ELR (cell line): Measurements from ENCODE around the gene GIMAP8.

Source experiments
- DNase-seq: peaks from one replicate; pipeline ENCODE4 v3.0.0-alpha.2; 2015; ENCODE audit warnings: low read depth

GIMAP8 gene

DNA sequence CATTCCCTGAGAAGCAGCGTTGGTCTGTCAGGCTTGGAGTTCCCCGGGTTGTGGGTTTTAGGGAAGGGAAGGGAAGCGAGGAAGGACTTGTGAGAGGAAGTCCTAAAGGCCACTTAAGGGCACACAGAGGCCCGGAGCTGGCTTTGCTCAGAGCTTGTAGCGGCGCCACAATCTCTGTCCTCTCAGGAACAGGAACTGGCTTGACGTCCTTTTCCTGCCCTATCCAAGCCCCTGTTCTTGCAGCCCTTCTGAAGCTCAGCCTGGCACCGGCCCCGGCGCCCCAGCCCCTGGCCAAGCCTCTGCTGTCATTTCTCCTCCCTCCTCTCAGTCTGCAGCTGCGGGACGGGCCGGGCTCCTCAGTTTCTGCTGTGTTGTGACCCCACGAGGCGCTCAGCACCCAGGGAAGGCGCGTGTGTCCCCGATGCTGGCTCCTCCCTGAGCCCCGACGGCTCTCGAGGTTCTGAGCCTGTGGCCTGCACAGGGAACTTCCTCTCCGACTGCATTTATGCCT, at the start of gene GIMAP8:
Gene GIMAP8, plus strand, starts transcription at position 140 of the 511 bp plus-strand sequence. CDS start 16,069 bp downstream, outside the sequence.
- DNase-seq: no peak

DNA sequence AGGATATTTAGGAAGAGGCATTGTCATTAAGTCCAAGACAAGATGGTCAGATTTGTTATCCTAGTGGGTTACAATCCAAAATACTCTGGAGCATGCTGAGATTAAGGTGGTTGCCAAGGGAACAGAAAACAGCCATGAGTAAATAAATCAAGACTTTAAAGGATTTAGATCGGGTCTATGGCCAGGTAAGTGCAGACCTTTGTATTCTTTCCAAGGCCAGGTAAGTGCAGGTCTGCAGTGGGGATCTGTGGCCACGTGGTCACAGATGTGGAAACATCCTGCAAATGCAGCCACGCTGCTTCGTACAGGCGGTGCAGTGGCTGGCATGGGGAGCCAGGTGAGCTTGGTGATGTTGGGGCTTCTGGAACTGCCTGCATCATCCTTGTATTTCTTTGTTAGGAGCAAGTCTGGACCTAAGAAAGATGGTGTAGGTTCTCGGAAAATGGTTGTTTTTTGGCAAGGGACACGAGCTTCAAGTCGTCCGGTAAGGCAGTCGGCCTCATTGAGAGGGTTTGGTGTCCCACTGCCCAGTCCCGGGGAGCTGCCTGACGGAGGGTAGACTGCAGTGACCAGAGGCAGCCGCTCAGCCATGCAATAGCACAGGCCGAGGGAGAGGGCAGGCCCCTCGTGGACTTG, 49.5 kb upstream of the GIMAP8 start:
- DNase-seq: no peak

DNA sequence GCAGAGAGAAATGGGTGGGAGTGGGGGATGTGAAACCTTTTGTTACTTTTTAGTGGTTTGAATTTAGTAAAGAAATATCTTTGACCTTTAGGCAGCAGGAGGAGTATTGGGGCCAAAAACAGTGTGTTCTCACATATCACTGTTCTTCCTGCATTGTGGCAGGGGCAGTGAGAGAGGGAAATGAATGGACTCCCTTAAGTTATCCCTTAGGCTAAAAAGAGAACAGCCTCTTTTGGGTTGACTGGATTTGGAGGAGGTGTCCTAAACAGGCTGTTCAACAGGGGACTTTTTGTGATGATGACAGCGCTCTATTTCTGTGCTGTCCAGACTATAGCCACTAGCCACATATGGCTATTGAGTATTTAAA, 49.0 kb upstream of the GIMAP8 start:
- no peak for DNase-seq

DNA sequence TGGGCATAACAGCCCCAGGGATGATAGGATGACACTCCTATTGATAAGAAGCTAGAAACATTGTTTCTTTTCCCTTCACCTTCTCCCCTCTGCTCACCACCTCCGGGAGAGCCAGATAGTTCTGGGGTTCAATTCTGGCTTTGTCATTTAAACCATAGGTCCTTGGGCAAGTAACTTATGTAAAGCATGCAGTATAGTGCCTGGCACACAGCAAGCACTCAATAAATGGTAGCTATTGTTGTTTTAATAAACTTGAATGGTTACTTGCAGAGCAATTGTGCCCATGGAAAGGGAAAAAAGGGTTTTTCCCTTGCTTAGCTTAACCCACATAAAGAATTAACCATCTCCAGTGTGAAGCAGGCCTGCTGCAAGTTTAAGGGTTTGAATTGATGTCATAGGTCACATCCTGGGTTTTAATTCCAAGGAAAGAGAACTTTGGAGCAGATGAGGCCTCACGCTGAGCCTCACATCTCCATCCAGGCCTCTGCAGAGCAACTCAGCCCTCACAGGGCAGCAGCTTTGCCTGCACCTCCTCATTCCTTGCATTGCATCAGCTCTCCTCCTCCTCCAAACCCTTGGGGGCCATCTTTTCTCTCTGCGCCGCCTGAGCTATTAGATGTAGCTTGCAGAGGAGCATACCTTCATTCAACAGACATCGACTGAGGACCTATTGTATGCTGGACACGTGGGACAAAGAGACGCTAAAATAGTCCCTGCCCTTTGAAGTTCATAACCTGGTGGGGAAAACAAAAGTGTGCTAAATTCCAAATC, 48.4 kb upstream of the GIMAP8 start:
- no peak for DNase-seq

DNA sequence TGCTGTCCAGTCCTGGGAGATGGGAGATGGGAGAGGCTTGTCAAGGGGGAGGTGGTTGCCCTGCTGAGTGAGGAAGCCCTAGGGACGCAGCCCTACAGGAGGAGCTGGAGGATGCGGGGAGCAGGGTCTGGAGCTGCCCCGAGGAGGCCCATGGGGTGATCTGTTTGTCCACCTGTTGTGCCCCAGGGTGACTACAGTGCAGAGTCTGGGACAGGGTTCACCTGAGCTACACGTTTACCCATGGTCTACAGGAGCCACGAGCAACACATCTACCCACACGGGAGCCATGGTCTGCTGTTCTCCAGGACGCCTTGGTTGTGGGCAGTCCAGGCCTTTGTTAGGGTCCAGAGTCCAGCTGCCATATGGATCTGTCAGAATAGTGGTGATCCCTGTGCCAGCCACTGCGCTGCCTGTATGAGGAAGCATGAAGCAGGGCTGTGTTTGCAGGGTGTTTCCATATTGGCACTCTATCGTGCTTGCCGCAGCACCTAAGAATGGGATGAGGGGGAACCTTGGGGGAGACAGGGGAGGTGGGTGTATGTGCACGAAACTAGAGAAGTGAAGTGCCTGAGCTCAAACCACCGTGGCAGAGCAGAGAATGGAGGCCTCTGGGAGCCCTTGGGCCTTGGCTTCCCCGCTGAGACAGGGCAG, 47.6 kb upstream of the GIMAP8 start:
- DNase-seq: no peak

DNA sequence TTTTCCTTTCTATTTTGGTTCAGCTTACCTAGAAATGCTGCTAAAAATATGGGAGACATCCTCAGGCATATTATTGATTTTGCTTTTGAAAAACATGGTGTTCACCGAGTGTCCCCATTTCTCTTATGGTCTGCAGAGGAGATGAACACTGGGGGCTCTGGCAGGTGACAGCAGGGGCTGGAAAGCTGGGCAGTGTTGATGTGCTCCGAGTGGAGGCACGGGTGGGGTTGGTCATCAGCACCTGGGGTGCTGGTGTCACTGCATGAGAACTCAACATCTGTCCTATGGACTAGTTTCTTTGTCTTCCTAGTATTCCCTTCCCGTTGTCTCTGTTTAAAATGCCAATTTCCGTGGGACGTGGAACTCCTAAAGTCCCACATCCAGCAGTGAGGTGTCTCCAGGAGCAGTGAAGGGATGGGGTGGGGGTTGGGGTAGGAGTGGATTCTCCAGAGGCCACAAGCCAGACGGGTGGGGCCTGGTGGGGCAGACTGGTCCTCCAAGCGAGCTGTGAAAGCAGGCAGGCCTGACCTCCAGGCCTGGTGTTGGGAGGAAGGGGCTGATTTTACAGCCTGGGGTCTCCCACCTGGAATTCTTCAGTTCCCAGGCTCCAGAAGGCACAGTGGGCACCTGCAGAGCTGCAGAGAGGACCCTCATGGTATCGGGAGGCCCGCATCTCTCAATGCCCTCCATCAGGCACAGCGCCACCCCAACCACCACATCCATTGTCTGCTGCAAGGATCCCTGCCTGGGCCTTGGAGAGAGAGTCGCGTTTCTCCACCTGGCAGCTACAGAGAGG, 46.9 kb upstream of the GIMAP8 start:
- DNase-seq: no peak

DNA sequence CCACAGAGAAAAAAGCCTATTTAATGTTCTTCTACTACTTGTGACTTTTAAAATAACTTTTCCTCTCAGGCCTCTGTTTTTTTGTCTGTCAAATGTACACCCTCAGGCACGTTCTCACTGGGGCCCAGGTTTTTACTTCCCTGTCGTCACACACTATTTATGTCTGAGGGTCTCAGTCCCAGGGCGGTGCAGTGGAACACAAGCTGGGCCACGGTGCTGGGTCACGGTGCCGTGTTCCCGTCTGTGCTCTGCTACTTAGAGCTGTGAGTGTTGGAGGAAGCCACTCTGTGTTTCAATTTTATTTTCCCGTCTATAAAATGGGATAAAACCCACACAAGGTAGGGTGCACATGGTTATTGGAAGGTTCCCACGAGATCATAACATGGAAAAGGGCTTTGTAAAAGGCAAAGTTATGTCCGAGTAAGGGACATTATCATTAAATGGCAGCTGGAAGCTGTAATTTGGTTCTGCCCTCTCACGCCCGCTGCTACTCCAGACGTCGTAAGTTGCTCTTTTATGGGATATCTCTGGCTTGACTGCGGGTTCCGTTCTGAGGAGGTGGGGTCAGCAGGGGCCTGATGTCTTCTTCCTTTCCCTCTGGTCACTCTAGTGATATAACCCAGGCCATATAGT, 46.1 kb upstream of the GIMAP8 start:
- DNase-seq: no peak

DNA sequence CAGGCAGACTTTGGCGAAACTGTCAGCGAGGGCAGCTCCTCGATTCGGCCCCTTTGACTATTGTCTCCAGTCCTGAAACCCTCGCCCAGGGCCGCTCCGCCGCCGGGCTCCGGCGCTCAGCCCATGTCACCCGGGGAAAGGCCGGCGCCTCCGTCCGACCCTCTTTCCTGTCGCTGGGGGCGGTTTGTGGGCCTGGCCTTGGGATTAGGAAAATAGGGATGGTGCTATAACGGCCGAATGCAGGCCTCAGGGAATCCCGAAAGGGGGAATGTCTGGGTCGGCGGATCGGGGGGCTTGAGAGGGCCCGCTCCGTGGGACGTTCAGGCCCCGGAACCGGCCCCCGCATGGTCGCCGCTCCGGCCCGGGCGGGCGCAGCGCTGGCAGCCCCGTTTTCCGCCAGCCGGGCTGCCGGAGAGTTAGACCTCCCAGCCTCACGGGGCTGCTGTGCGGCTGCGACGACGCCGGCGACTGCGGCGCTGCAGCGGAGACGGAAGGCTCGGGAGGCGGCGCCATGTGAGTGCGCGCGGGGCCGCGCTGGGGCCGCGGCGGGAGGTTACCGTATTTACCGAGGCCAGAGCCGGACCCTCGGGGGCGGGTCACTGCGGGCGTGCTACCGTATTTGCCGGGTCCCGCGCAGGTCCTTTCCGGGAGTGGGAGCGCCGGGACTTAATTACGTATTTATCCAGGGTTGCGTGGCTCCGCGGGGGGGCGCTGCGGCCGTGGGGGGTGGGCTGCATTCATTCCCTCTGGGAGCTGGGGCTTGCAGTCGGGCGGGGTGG, 45.4 kb upstream of the GIMAP8 start:
- peak; percentile 85 for DNase-seq

DNA sequence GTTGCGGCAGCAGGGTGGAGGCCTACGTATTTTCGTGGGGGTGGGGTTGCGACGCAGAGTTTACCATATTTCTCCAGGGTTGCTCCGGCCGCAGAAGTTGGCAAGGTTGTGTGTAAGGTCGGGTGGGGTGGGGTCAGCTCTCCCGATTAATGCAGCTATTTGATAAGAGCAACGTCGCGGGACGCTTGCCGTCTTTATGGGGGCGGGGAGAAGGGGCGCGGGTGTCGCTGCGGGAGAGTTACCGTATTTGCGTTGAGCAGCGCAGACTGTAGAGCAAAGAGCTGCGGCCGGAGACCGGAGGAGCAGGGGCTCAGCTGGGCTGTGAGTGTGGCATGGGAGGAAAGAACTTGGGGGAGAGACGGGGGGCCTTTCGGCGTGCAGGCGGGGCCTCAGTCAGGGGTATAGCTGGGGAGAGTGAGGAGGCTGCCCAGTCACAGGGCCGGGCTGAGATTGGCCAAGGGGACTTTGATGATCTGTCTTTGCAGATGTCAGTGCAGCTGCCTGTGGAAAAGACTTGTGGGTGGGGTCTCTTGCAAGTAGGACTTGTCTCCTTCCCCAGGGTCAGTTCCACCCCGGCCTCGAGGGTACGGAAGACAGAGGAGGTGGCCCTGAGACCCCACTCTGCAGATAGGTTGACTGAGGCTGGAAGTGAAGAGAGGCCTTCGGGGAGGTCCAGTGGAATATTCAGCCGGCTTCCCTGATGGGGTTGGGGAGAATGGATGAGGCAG, 44.7 kb upstream of the GIMAP8 start:
- DNase-seq: no peak

DNA sequence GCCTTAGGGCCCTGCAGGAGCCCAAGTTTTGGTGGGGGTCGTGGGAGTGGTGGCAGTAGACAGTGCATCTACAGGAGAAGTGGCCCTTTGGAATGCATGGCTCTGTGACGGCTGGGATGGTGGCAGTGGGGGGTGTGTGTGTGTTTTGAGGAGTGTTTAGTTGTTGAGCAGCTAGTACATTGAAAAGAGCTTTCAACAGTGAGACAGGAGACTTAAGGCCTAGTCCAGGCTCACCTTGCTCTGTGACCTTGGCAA, 44.2 kb upstream of the GIMAP8 start:
- DNase-seq: no peak

DNA sequence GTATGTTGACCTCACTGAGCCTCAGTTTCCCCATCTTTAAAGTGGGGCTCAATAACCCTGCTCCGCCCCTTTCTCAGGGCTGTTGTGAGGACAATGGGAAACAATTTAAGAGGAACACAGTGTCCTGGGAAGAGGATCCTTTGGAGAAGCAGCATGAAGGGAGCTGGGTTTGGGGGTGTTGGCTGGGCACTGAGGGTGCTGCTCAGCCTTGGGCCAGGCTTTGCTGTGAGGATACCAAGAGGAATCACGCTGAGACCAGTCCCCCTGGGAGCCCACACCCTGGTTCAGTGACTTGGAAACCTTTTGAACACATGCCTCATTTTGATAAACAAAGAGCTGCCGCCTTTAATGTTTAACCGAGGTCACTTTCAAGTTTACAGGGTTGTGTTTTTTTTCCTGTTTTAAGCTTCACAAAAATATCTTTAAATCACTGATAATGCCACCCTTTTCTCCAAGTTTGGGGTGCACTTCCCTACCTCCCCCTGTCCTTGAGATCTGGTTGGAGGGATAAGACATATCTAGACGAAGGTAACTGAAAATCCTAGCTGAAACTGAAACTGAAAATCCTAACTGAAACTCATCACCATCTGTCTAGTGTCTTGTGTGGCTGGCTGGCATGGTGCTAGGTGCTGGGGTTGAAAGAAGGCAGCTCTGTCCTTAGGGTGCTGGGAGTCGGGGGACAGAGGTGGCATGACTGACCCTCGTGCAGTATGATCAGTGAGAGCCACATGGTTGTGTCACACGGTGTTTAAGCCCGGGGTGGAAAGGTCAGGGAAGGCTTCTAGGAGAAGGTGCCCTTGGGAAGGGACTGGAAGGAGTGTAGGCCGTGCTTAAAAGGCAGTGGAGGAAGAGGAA, 43.6 kb upstream of the GIMAP8 start:
- DNase-seq: no peak

DNA sequence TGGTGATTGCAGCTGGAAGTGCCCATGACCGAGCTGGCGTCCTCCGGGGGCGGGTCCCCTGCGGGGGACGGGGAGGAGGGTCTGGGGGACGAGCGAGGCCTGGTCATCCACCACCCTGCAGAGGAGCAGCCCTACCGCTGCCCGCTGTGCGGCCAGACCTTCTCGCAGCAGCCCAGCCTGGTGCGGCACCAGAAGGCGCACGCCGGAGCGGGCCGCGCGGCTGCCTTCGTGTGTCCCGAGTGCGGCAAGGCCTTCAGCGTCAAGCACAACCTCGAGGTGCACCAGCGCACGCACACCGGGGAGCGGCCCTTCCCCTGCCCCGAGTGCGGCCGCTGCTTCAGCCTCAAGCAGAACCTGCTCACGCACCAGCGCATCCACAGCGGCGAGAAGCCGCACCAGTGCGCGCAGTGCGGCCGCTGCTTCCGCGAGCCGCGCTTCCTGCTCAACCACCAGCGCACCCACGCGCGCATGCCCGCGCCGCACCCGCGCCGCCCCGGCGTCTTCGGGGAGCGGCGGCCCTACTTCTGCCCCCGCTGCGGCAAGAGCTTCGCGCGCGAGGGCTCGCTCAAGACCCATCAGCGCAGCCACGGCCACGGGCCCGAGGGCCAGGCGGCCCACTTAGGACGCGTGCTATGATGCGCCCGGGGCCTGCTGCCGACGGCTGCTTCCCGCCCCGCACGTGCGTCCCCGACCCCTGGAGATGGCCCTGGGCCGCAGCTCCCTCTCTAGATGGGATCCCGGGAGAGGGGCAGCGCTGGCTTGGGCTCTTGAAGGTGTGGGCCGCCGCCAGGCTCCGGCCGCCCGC, 42.6 kb upstream of the GIMAP8 start:
- no peak for DNase-seq

DNA sequence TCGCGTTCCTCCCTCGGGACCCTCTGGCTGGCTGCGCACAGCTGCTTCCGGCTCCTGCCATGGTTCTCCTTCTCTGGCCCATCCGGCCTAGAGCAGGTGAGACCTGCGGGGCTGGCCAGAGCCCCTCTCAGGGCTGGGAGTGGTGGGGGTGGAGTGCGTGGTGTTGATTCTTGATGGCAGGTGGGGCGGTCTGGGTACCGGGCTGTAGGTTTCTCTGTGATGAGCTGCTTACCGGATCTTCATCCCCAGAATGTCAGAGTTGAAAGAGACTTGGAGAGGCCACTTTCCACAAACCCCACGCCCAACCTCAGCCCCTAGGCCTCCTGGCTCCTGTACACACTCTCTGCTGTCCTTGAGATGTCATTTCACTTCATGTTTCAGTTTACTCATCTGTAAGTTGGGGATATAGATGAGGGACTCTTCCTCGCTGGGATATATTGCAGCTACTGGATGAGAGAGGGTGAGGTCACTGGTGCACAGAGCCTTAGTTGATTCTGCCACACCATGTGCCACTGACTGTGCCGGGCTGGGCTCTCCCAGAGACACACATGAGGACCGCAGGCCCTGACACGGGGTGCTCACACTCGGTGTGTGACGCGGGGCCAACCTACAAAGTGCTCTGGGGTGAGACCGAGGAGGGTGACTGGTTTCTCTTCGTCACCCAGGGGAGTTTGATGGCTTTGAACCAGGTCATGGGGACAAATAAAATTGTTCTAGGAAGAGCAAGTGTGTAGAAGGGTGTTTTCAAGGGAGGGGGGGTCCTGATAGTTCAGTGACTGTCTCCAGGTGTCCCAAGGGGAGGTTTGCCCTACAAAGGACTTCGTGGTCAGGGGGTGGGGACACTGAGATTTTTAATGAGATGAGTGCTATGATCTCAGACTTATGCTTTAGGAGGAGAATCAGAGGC, 41.8 kb upstream of the GIMAP8 start:
- DNase-seq: no peak

DNA sequence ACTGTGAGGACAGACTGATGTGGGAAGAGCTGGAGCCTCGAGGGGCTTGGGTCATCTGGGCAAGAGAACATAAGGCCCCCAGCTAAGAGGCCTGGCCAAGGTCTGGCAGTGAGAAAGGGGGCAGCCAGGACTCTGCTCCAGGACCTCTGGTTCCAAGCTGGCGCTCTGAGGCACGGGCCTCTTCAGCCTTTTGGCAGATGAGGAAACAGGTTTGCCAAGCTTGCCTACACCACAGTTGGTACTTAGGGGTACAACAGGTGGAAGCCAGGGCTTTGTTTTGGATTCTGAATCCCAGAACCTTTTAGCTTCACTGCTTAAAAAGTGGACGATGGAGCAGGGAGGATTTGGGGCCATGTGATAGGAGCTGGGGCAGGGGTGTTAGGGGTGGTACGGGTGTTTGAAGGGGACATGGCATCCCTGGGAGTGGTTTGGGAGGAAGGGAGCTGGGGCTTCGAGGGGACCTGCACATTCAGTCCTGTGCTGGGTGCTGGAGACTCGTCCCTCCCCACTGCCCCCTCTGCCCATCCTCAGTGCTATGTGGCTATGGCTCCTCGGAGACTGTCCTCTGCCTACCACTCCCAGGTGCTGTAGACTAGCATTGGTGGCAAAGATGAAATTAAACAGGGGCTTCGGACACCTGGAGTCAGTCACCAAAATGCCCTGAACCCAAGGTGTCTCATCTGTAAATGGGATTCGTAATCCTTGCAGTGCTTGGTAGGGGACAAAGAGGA, 41.0 kb upstream of the GIMAP8 start:
- no peak for DNase-seq

DNA sequence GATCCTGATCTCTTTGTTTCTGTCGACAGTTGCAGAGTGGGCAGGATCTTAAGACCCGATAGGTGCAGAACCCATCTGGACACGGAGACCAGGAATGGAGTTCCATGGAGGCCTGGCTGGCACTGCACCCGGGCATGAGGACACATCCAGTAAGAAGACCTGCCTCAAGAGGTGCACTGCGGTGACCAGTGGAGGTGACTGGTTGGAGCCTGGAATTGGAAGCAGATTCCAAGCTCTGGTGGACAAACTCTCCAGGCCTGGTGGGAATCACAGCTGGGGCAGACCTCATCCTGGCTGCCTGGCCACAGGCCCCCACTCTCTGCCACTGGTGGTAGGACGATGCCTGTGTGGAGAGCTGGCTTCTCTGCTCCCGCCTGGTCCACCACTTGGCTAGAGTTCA, 40.3 kb upstream of the GIMAP8 start:
- no peak for DNase-seq

DNA sequence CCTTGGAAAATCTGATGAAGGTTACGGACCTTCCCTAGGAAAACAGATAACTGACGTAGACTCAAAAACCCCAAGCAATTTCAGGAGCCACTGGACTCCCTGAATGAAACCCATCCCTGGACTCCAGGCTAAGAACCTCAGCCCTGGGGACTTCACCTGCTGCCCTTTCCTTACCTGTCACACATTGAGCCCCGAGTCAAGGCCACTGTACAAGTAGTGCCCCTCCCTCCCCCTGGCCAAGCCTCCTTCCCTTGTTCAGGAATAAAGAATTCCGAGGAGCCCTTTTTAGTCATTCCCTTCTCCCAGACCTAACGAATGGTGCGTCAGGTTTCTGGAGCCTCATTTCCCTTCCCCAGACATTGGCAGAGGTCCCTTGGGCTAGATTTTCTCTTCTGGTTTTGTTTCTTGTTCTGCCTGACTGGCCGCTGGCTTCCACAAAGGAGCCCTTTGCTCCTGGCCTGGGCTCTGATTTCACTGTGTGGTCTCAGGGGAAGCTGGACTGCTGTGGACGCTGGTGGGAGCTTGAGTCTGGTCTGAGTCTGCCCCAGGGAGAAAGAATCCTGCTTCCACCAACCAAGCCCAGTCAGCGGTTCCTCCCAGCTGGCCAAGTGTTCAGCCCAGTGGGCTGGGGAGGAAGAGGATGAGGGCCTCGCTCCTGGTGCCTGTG, 39.6 kb upstream of the GIMAP8 start:
- DNase-seq: no peak

DNA sequence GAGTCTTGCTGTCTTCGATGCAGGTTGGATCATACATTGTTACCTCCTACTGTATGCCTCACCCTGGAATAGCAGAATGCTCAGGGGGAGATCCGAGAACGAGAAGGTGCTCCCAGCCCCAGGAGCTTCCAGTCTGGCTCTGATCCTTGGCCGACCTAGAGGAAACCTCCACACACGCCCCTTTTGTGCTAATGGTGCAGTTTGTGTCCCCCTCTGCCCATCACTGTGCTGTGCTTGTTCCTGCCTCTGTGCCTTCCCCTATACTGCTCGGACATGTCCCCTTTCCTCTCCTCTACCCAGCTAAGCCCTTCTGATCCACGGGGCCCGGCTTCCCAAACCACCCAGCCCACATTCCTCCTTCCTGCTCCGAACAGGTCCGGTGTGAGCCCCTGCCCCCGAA, 38.8 kb upstream of the GIMAP8 start:
- no peak for DNase-seq
